Liver (tissue), 9 donors: Measurements from ENCODE around the gene PAPPA. TPM values are rescaled to one million over a fixed set of nuclear protein-coding genes. Genes with fewer than 3 reads are reported as not detected.
A peak's percentile ranks its signal among the peaks of the same experiment; 100 is the strongest.

Experiments used
- DNase-seq: peaks from one replicate; pipeline ENCODE4 v3.0.0-alpha.2; 2017; ENCODE audit warnings: low spot score
- H3K27ac ChIP-seq, 2 donors: one replicate each; pipeline ENCODE4 v1.7.0; 2013; ENCODE audit warnings: inconsistent platforms in 2 of 2, low read length in 2 of 2, control low read depth in 1 of 2, low read depth in 1 of 2, mild to moderate bottlenecking in 1 of 2
- H3K27me3 ChIP-seq, 4 donors: one replicate each; pipeline versions ENCODE4 v1.6.1 to v1.7.0; 2013; ENCODE audit warnings: low read length in 3 of 4, inconsistent platforms in 1 of 4, mild to moderate bottlenecking in 1 of 4, moderate library complexity in 1 of 4; ENCODE audit not compliant: control insufficient read depth in 4 of 4, insufficient read depth in 4 of 4
- H3K36me3 ChIP-seq, 4 donors: one replicate each; pipeline versions ENCODE4 v1.6.1 to v1.7.0; 2013; ENCODE audit warnings: low read length in 3 of 4, mild to moderate bottlenecking in 3 of 4, low read depth in 1 of 4, moderate library complexity in 1 of 4; ENCODE audit not compliant: control insufficient read depth in 4 of 4, insufficient read depth in 3 of 4
- H3K4me1 ChIP-seq, 4 donors: one replicate each; pipeline versions ENCODE4 v1.6.1 to v1.7.0; 2013; ENCODE audit warnings: low read length in 3 of 4, mild to moderate bottlenecking in 3 of 4, moderate library complexity in 1 of 4; ENCODE audit not compliant: control insufficient read depth in 4 of 4, insufficient read depth in 4 of 4
- H3K4me3 ChIP-seq, 3 donors: one replicate each; pipeline versions ENCODE4 v1.6.1 to v1.7.0; 2013; ENCODE audit warnings: low read length in 3 of 3, control low read depth in 1 of 3, low read depth in 1 of 3, mild to moderate bottlenecking in 1 of 3
- H3K9ac ChIP-seq, 2 donors: one replicate each; pipeline ENCODE4 v1.7.0; 2013; ENCODE audit warnings: low read length in 2 of 2, mild to moderate bottlenecking in 2 of 2, moderate library complexity in 2 of 2, control low read depth in 1 of 2, low read depth in 1 of 2
- H3K9me3 ChIP-seq, 4 donors: one replicate each; pipeline versions ENCODE4 v1.6.1 to v1.7.0; 2013; ENCODE audit warnings: low read length in 3 of 4; ENCODE audit not compliant: control insufficient read depth in 4 of 4
- FOXA1 ChIP-seq: IDR thresholded peaks from 2 replicates; pipeline ENCODE4 v1.6.1; 2016; ENCODE audit warnings: antibody characterized with exemption
- GABPA ChIP-seq, 2 donors: IDR thresholded peaks in 1 of 2; conservative IDR thresholded peaks in 1 of 2; 2 replicates each; pipeline ENCODE4 v1.6.1; 2016; ENCODE audit warnings: antibody characterized with exemption in 2 of 2, mild to moderate bottlenecking in 1 of 2, moderate library complexity in 1 of 2
- HNF4A ChIP-seq, 2 donors: conservative IDR thresholded peaks; 2 replicates each; pipeline ENCODE4 v1.6.1; 2016; ENCODE audit warnings: antibody characterized with exemption in 2 of 2, mild to moderate bottlenecking in 2 of 2
- JUND ChIP-seq, 2 donors: IDR thresholded peaks; 2 replicates each; pipeline ENCODE4 v1.6.1; 2016; ENCODE audit warnings: antibody characterized with exemption in 2 of 2
- TAF1 ChIP-seq: conservative IDR thresholded peaks from 2 replicates; pipeline ENCODE4 v1.6.1; 2016; ENCODE audit warnings: antibody characterized with exemption, mild to moderate bottlenecking
- YY1 ChIP-seq: IDR thresholded peaks from 2 replicates; pipeline ENCODE4 v1.6.1; 2016; ENCODE audit warnings: antibody characterized with exemption, mild to moderate bottlenecking
- WGBS: extraction: QIAGEN DNeasy Blood & Tissue Kit; methylation state at CpG from one replicate; pipeline ENCODE4 v1.1.7; 2013; 5-methylcytosine and 5-hydroxymethylcytosine counted together
- polyA plus RNA-seq, 2 donors: library from polyadenylated mRNA; stranded (reverse) in 1 of 2; unstranded in 1 of 2; fragments of 200-250 nt in 1 of 2; fragments of >200 nt in 1 of 2; fragmentation: Nextera tagmentation in 1 of 2; extraction: Ambion mirVana in 1 of 2; gene quantifications; one replicate each; pipeline versions ENCODE4 v1.2.1 to v1.2.3, GENCODE V29; 2013 to 2015
- total RNA-seq, 2 donors: library from RNA; depleted of rRNA; stranded (reverse); fragments of >200 nt; gene quantifications; one replicate each; pipeline ENCODE4 v1.2.3, GENCODE V29; 2014
- TF ChIP-seq, protein P1 (sequence below): IDR thresholded peaks from 2 replicates; pipeline ENCODE4 v1.6.1; 2016; ENCODE audit warnings: antibody characterized with exemption
- TF ChIP-seq, protein P2 (sequence below): IDR thresholded peaks from 2 replicates; pipeline ENCODE4 v1.6.1; 2016; ENCODE audit warnings: antibody characterized with exemption, mild to moderate bottlenecking
- TF ChIP-seq, protein P3 (sequence below): IDR thresholded peaks from 2 replicates; pipeline ENCODE4 v1.6.1; 2016; ENCODE audit warnings: antibody characterized with exemption
- TF ChIP-seq, protein P4 (sequence below): IDR thresholded peaks from 2 replicates; pipeline ENCODE4 v1.6.1; 2016; ENCODE audit warnings: antibody characterized with exemption
- donor health status: healthy.
- donor health status: healthy.
- donor health status: healthy.
- donor health status: healthy.
- donor health status: healthy.

Gene PAPPA
- total and polyA plus RNA-seq, 4 donors, result 0.03 to 0.33 (median 0.20) TPM

DNA sequence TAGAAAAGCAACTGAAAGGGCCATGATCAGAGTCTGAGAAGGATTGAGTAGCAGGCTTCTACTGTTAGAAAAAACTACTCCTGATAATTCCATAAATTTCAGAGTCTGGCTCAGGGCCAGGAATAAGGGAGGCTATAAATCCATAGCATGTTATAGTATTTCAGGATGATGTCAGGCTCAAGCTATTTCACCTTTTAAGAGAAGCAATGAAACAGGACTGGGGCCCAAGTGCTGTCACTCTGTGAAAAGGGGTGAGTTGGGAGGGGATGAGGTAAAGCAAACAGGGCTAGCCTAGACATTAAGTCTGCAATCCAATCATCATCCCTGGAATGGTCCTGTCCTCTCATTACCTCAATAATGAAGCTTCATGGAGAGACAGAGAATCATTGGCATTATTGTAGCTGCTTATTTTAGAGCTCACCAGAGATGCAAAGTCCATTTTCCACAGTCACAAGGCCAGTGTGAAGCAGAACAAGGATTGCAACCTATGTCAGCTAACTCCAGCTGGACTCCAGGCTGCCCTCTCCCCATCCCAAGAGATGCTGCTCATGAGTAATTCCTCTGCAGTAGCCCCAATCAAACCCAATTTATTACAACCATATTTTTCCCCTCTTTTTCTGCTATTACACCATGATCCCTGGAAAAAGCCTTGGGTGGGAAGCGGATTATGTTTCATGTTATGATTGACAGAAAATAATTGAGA lies 56.0 kb downstream of the PAPPA start:
- H3K27ac ChIP-seq, result no peak overlapping the region
- H3K27me3 ChIP-seq, result no peaks in the 10 kb centered on the region
- no peaks in the 10 kb centered on the region for H3K9me3 ChIP-seq
- TF ChIP-seq HNF4A (conservative IDR thresholded peaks at IDR 0.05), result peak in 1 of 2 donors; percentile 27
- no peak for TF ChIP-seq TAF1
- no peak for DNase-seq
- H3K4me1 ChIP-seq, result no peaks in the 10 kb centered on the region
- H3K4me3 ChIP-seq, result no peak overlapping the region
- 95% methylated on average over 1 of the region's 1 CpG for WGBS
- no peak overlapping the region for H3K9ac ChIP-seq
- H3K36me3 ChIP-seq, result no peaks in the 10 kb centered on the region

DNA sequence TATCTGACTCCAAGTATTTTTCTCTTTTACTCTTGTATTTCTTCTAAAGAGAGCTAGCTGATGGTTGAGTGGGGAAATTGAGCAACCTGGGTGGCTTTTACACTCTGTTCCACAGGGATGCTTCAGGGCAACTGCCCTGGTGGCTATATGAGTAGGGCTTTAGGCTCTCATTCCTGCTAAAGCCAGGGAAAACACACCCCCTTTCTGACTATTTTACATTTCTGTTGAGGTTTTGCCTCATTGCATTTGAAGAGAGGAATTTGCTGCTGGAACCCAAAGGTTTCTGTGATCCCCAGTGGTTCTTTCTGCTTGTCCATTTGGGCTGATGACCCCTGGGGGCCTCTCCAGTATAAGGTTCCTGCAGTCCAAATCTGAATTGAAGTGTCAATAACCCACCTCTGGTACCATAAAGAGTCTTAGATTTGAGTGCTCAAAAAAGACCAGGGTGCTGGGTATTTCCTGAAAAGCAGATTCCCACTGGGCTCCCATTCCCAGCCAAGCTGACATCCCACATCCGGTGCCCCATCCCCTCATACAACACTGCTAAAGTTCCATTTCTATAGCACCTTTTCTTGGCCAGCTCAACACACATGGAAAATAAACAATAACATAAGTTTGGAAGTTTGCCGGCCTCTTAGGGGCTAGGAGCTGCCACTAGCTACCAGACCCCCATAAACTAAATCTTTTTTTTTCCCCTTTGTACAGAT lies 59.5 kb downstream of the PAPPA start:
- WGBS, result 78% methylated on average over 2 of the region's 2 CpGs

DNA sequence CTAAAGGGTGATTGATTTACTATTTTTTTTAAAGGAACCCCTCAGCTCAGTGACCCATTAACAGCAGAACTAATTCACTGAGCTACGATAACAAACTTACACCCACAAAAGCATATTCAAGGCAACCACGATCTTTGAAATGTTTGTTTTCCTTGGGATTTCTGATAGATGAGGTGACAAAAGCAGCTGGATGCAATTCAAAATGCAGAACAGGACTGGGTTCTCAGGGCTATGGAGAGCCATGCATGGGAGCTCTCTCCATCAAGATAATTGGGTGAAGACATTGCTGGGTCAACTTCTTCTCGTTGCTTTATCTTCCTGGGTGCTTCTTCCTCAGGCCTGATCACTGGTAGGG lies 60.1 kb downstream of the PAPPA start:
- no peak for TF ChIP-seq YY1
- TF ChIP-seq, protein P1, sequence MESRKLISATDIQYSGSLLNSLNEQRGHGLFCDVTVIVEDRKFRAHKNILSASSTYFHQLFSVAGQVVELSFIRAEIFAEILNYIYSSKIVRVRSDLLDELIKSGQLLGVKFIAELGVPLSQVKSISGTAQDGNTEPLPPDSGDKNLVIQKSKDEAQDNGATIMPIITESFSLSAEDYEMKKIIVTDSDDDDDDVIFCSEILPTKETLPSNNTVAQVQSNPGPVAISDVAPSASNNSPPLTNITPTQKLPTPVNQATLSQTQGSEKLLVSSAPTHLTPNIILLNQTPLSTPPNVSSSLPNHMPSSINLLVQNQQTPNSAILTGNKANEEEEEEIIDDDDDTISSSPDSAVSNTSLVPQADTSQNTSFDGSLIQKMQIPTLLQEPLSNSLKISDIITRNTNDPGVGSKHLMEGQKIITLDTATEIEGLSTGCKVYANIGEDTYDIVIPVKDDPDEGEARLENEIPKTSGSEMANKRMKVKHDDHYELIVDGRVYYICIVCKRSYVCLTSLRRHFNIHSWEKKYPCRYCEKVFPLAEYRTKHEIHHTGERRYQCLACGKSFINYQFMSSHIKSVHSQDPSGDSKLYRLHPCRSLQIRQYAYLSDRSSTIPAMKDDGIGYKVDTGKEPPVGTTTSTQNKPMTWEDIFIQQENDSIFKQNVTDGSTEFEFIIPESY, result no peak
- no peak for TF ChIP-seq JUND (IDR thresholded peaks at IDR 0.05)
- TF ChIP-seq FOXA1, result no peak
- TF ChIP-seq, protein P2, sequence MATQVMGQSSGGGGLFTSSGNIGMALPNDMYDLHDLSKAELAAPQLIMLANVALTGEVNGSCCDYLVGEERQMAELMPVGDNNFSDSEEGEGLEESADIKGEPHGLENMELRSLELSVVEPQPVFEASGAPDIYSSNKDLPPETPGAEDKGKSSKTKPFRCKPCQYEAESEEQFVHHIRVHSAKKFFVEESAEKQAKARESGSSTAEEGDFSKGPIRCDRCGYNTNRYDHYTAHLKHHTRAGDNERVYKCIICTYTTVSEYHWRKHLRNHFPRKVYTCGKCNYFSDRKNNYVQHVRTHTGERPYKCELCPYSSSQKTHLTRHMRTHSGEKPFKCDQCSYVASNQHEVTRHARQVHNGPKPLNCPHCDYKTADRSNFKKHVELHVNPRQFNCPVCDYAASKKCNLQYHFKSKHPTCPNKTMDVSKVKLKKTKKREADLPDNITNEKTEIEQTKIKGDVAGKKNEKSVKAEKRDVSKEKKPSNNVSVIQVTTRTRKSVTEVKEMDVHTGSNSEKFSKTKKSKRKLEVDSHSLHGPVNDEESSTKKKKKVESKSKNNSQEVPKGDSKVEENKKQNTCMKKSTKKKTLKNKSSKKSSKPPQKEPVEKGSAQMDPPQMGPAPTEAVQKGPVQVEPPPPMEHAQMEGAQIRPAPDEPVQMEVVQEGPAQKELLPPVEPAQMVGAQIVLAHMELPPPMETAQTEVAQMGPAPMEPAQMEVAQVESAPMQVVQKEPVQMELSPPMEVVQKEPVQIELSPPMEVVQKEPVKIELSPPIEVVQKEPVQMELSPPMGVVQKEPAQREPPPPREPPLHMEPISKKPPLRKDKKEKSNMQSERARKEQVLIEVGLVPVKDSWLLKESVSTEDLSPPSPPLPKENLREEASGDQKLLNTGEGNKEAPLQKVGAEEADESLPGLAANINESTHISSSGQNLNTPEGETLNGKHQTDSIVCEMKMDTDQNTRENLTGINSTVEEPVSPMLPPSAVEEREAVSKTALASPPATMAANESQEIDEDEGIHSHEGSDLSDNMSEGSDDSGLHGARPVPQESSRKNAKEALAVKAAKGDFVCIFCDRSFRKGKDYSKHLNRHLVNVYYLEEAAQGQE, result no peak
- 56% methylated on average over 3 of the region's 3 CpGs for WGBS
- DNase-seq, result no peak
- Histone ChIP-seq H3K4me3 (no peak overlapping the region), H3K9ac (no peak overlapping the region), H3K9me3 (no peaks in the 10 kb centered on the region), H3K27ac (no peak overlapping the region), H3K4me1 (no peaks in the 10 kb centered on the region), H3K27me3 (no peaks in the 10 kb centered on the region), H3K36me3 (no peaks in the 10 kb centered on the region)

More for the DNA sequence above, 59.5 kb downstream of the PAPPA start:
- Histone ChIP-seq H3K27ac (no peak overlapping the region), H3K27me3 (no peaks in the 10 kb centered on the region), H3K9me3 (no peaks in the 10 kb centered on the region), H3K4me3 (no peak overlapping the region), H3K4me1 (no peaks in the 10 kb centered on the region), H3K9ac (no peak overlapping the region), H3K36me3 (no peaks in the 10 kb centered on the region)
- DNase-seq, result no peak
- TF ChIP-seq TAF1, result no peak
- TF ChIP-seq, protein P1, result no peak
- no peak for TF ChIP-seq GABPA (IDR thresholded peaks at IDR 0.05 in 1 of 2, conservative IDR thresholded peaks at IDR 0.05 in 1 of 2)
- TF ChIP-seq, protein P3, sequence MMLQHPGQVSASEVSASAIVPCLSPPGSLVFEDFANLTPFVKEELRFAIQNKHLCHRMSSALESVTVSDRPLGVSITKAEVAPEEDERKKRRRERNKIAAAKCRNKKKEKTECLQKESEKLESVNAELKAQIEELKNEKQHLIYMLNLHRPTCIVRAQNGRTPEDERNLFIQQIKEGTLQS, result no peak
- TF ChIP-seq JUND (IDR thresholded peaks at IDR 0.05), result no peak
- TF ChIP-seq YY1, result no peak
- TF ChIP-seq, protein P4, sequence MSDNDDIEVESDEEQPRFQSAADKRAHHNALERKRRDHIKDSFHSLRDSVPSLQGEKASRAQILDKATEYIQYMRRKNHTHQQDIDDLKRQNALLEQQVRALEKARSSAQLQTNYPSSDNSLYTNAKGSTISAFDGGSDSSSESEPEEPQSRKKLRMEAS, result no peak
